NCI-H524 (cell line): ENCODE measurements around the gene CATSPER2.
"Not testable (repeated sequence)": the region's sequence is repeated elsewhere in the genome, so short reads cannot be mapped to it uniquely, and the experiment has no call there.

ENCODE experiments used
- DNase-seq, 2 experiments: peaks; one replicate each; lab custom pipeline; 2025; lab: John Stamatoyannopoulos, UW

The CATSPER2 gene

DNA sequence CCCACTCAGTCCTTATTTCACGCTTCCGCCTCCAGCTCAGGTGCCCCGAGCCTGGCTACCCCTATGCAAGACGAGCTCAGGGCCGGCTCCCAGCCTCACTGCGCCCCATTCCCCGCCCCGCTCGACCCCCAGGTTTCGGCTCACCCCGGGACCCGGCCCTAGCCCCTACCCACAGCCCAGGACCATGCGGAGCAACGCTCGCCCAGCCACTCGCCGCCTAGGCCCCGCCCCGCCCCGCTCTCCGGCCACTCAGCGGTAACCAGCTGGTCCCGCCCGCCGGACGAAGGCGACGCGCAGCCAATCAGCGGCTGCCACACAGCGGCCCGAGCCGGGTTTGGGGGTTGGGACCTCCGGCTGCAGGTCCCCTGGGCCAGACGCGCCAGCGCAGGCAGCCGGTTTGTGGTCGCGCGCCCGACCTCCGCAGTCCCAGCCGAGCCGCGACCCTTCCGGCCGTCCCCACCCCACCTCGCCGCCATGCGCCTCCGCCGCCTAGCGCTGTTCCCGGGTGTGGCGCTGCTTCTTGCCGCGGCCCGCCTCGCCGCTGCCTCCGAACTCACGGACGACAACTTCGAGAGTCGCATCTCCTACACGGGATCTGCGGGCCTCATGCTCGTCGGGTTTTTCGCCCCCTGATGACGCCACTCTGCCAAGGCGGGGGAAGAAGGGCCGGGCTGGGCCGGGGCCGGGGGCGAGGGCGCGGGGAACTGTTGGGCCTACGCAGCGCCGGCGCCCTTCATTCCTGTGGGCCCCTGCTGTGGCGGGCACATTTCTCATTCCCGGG is at the start of gene CATSPER2:
Gene CATSPER2, minus strand, starts transcription at position 196 of the 781 bp plus-strand sequence. CDS start 783 bp downstream, outside the sequence.
- DNase-seq: no peak

- DNase-seq: not testable (repeated sequence)
These were observed 44.7 kb upstream of the CATSPER2 start, which contains the start of gene CKMT1A for GRCh38 chr15:43693148-43694022. Gene CKMT1A, plus strand, starts transcription at chr15:43693859. Its CDS starts 192 bp downstream, at chr15:43694051.

DNA sequence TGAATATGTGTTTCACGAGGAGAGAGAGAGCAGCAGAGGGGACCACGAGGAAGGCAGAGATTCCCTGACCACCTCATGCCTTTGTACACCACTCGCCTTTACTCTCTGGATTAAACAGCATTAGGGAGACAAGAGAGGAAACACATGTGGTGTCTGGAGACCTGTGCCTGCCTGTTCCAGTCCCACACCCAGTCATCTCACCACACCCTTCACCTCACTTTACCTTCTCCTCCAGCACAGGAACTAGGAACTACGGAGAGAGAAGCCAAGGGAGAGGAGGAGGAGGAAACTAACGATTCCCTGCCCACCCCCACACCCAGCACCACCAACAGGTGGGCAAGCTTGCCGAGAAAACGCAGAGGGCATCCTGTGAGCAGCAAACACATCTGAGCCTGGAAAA is 44.0 kb upstream of the CATSPER2 start:
- not testable (repeated sequence) for DNase-seq

DNA sequence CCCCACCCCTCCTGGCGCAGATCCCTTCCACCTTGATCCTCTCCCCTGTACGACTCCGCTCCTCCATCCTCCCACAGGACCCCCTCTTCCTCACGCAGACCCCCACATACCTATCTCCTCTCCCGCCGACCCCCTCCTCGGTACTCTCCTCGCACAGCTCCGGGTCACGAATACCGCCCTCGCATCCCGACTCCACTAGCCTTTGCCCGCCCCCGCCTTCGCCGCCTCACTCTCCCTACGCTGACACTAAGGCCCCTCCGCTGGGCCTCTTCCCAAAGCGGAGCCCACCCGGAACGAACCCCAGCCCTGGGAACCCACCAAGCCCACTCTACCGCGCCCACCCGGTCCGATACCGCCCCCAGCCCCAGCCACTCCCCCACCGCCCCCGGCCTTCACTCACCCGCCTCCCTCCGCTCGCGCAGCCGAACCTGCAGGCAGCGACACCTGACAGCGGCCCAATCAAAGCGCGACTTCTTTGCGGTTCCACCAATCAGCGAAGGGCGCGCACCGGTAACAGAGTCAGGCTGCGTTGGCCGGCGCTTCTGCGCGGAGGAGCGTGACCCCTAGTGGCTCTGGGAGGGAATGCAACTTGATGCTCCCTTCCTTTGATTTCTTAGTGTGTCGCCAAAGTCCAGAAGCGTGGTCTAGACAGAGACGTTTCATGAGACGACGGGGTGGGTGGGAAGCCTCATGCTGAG is 41.1 kb upstream of the CATSPER2 start:
- not testable (repeated sequence) for DNase-seq

DNA sequence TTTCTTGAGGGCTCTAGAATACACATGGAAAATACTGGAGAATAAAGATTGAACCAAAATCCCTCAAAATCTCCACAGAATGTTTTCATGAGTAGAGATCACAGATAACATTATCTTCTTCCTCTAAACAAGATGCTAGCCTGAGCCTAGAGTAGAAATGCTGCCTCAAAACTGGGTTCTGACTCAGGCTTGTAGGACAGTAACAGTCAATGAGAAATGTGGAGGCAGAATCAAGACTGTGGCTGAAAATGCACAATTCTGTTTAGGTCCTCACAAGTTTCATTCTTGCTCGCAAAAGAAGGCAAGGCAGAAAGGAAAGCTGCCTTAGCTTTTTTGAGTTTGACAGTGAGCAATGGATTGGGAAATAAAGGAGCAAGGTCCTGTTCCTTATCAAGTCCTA is 25.5 kb upstream of the CATSPER2 start:
- not testable (repeated sequence) for DNase-seq

DNA sequence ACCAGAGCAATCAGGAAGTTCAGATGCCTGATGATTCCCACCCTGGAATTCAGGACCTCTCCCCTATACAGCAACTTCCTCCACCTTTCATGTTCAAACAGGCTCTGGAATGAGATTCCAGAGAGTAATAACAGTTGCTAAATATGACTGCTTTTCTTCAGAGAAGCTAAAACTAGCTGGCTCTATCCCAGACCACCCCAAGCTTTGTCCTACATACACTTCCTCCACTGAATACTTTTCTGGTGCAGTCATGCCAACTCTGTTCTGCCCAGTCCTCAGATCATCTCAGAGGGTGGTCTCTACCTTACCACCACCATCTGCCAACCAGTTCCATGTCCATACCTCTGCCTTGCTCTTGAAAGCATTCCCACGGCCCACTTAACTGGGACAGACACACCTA is 17.5 kb upstream of the CATSPER2 start:
- DNase-seq: not testable (repeated sequence)

DNA sequence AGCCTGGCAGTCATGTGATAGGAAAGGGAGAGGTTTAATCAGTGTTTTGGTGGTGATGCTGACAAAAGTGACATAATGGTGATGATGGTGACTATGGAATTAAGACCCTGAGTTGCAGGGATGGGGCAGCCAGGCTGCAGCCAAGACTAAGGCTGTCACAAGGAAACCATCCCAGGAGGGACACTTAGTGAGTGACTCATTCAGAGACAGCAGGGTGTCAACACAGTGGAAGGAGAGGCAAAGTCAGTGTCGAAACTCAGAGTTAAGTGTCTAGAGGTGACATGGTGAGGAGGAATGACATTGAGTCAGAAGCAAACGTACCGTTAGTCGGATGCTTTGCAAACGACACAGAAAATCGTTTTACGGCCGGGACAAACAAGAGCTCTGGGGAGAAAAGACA is 14.7 kb upstream of the CATSPER2 start:
- not testable (repeated sequence) for DNase-seq

DNA sequence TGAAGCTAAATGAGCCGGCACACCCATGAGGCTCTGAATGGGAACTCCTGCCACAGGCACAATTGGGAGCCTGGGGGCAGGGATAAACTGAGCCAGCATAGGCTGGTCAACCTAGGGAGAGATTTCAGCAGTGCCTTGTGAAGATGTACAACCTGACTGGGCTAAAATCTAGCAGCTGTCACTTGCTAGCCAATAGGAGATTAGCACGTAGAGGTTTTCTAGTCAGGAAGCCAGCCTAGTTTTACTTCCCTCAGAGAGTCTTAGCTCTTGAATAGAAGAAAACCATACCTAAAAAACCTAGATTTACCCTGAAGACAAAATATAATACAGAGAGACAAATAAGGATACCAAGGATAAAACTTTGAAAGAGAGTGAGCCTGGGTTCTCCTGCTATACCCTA is 13.6 kb upstream of the CATSPER2 start:
- DNase-seq: not testable (repeated sequence)

- not testable (repeated sequence) for DNase-seq
These were observed 11.1 kb upstream of the CATSPER2 start for GRCh38 chr15:43659727-43660126.

DNA sequence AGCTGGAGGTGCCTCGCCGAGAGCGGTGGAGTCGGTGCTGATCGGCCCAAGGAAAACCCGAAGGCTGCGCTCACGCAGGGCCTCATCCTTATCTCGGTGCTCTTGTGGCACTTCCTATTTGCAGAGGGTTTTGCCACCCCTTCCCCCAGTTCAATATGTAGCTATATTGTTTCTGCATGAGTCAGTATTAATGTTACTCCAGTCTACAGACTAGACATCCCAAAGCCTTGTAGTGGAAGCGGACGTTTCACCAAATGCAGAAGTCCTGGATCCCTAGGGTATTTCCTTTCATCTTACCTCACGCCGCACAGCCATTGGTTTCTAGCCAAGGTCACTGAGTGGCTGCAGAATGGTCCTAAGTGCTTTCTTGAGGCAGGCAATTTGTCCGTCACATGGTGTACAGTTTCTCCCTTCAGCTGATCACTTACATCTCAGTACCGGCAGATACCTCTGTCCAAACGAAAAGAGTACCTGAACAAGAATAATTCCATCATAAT is 834 bp upstream of the CATSPER2 start:
- not testable (repeated sequence) for DNase-seq

DNA sequence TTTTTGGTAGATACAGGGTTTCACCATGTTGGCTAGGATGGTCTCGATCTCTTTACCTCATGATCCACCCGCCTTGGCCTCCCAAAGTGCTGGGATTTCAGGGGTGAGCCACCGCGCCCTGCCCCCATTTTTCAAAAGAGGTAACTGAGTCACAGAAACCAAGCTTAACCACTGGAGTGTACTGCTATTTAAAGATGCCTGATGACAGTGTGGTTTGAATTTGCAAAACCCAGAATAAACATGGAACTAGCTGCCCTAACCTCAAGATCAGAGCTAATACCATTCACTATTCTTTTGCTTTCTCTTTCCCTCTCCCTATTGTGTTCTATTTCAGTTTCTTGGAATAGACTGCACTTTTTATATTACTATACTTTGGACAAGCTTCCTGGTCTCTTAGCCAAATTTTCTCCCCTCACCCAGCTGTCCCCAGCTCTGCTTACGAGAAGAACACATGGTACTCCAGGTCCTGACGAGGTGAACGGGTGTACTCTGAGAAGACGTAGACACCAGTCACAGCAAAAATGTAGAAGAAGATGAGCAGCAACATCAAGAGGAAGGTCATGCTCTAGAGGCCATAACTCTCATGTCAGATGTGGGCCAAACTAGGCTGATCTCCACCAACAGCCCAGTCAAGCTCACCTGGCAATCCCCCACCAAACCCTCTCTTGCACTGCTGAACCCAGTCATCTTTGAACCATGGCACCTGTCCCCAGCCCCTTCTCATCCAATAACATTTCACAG is 10.0 kb downstream of the CATSPER2 start:
- not testable (repeated sequence) for DNase-seq

DNA sequence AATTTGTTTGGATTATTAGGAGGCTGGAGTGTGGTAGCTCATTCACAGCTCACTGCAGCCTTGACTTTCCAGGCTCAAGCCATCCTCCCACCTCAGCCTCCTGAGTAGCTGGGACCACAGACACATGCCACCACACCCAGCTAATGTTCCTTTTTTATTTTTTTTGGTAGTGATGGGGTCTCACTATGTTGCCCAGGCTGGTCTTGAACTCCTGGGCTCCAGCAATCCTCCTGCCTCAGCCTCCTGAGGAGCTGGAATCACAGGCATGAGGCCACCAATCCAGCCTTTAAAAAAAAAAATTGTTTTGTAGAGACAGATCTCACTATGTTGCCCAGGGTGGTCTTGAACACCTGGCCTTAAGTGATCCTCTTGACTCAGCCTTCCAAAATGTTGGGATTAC is 21.7 kb downstream of the CATSPER2 start:
- DNase-seq: not testable (repeated sequence)

DNA sequence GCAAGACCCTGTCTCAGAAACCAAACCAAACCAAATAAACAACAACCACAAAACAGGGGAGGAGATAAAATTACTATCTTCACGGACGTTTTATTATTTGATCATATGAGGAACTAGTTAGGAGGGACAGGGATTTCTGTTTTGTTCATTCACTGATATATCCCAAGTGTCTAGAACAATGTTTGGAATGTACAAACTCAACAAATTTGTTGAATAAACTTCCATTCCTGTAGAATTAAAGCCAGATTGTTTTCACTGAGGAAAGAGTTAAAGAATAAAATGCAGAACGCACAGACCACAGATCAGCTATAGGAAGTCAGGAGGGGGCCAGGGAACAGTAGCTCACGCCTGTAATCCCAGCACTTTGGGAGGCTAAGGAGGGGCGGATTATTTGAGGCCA is 23.5 kb downstream of the CATSPER2 start:
- no peak for DNase-seq

- not testable (repeated sequence) for DNase-seq
These were observed 26.4 kb downstream of the CATSPER2 start for GRCh38 chr15:43622068-43622799.

- not testable (repeated sequence) for DNase-seq
These were observed 29.9 kb downstream of the CATSPER2 start, which contains the start of gene STRC for GRCh38 chr15:43618700-43619099. Gene STRC, minus strand, starts transcription at chr15:43618800. Its CDS starts 78 bp downstream, at chr15:43618722.

- not testable (repeated sequence) for DNase-seq
These were observed 30.9 kb downstream of the CATSPER2 start for GRCh38 chr15:43617750-43618149.

DNA sequence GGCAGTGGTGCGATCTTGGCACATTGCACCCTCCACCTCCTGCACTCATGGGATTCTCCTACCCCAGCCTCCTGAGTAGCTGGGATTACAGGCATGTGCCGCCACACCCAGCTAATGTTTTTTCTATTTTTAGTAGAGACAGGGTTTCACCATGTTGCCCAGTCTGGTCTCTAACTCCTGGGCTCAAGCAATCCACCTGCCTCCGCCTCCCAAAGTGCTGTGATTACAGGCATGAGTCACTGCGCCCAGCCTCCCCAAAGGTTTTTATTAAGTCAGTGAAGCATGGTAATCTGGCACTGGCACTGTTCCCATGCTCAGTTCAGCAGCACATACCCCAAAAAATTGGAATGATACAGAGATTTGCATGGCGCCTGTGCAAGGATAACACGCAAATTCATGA is 46.4 kb downstream of the CATSPER2 start:
- peak in 1 of 2 experiments; percentile 21 for DNase-seq

- not testable (repeated sequence) for DNase-seq
These were observed 48.4 kb downstream of the CATSPER2 start for GRCh38 chr15:43600200-43600599.

DNA sequence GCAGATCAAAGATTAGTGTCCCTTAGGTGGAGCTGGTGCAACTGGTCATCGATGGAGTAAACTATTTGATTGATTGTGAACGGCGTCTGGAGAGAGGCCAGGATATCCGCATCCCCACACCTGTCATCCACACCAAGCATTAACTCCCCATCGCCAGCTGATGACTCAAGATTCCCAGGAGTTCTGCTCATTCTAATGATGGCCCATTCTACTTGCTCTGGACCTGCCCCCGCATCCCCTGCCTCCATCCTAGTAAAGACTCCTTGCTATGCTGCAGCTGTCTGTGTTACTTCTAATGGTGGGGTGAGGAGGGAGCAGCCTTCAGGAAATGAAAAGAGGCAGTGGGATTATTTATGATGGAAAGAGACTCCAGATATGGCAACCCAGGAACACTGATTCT is 49.5 kb downstream of the CATSPER2 start:
- not testable (repeated sequence) for DNase-seq
